Left kidney (tissue), 2 donors: ENCODE data around the gene FBLL1. TPM values are rescaled to one million over a fixed set of nuclear protein-coding genes. Genes with fewer than 3 reads are reported as not detected.
"Not testable (repeated sequence)": the region's sequence is repeated elsewhere in the genome, so short reads cannot be mapped to it uniquely, and the experiment has no call there.

Experiments used
- DNase-seq: peaks from one replicate; pipeline ENCODE4 v3.0.0-alpha.2; 2013
- polyA plus RNA-seq: library from polyadenylated mRNA; unstranded; fragments of 120-200 nt; gene quantifications from one replicate; pipeline ENCODE4 v1.2.1, GENCODE V29; 2013; ENCODE audit not compliant: insufficient read length

The FBLL1 gene
- polyA plus RNA-seq, 1 donor = 0.48 TPM

GRCh38 chr5:168550656-168551055 lies 21.6 kb downstream of the FBLL1 start:
- no peak for DNase-seq

DNA sequence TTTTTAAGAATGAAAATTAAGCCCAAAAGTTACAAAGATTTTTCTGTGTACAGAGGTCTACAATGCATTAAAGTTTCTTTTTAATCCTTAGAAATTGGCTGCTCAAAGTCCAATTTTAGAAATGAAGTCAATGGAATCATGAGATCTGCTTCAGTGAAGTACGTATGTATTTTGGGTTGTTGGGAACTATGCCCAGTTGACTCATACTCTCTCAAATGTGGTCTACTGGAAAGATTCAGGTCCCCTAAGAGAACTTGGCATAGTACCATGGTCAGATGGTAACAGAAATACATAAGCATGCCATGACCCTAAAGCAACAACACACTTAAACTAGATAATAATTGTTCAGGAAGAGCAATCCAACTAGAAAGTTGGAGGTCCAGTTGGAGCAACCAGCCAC lies 23.0 kb downstream of the FBLL1 start:
- DNase-seq = no peak

DNA sequence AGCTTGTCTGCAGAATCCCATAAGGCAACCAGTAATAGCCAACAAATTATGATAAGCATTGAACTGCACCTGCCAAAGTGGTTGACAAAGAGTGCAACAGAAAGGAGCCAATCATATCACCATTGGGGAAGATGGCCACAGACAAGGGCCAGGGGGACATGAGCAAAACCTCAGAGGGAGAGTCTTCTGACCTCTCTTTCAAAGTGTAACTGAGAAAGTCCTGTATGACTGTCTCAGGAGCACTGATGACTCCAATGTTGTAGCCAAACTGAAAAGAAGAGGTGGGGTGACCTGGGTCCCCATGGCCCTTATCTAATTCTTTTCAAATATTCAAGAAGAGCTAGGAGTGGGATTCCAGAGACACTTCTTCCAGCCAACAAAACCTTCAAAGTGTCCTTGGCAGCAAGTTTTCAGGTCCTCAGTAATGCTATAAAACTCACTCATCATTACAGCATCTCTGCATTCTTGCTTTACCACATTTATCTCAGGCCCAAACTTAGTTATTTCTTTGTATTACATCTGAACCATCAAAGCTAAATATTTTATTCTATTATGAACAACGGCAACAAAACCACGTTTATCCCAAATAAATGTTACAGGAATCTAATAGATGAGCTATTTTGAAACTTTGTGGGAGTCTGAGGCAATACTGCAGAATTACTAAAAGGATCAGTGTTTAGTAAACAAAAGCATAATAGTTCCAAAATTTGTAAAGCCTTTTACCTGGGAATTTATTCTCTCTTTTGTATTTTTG lies 24.4 kb downstream of the FBLL1 start:
- no peak for DNase-seq

DNA sequence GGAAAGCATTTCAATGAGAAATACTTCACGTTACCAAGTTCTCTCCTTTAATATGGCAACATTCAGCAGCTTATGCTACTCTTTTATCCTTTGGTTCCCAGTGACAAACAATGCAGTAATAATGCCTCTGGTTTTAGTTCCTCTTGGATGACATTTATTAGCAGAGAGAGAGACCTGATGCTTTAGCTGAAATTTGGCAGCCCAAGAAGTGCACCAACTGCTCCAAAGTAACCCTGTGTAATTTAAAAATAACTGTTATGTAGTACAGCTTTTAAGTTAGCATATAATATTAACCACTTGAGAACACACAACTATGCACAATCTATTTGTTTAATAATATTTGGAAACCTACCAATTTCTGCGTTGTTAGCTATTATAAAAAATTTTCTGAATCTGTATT lies 28.3 kb downstream of the FBLL1 start:
- no peak for DNase-seq

GRCh38 chr5:168562279-168562678 lies 33.2 kb downstream of the FBLL1 start:
- no peak for DNase-seq

- no peak for DNase-seq
Observed at GRCh38 chr5:168563959-168564358, 34.9 kb downstream of the FBLL1 start.

DNA sequence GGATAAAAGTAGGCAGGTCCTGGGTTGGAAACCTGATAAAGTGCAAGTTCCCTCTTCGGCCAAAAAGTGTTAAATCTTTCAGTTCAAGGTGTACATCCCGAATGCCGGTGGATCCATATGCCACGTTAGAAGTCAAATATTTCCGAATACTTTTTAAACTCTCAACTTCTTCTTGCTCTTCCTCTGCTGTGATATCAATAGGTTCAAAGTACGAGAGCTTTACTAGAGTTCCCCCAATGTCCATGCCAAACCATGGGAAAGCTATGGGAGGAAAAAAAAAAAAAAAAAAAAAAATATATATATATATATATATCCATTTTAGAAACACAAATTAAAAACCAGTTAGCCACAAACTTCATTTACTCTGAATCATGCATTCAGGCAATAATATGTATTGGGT lies 39.6 kb downstream of the FBLL1 start:
- no peak for DNase-seq

DNA sequence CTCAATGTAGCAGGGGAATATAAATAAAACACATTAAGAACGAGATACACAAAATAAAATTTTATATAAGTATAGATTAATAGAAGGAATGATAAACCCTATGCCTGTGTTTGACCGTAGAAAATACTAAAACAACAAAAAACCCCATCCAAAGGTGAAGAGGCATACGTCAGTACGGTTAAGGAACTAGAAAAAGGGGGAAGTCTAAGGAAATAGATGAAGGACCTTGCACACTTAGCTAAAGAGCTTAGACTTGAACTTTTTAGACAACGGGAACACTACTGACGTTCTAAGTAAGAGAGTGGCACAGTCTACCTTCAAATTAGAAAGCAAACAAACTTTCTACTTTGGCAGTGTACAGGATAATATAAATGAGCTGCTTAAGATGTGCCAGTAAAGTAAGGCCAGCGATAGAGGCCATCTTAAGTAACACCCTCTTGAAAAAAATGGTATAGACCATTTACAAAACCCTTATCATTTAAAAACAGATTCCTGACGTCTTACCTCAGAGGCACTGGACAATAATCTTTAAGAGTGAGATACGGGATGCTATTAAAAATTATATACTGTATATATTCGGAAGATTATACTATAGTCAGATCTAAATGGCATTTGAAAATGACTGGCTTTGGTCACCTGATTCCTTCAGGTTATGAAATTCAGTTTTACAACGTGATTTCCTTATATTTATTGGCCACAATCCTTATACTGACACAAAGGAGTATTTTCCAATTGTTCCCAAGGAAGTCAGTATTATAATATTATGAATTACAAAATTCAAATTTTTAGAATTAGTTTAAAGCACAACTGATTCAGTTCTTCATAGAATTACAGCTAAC lies 41.6 kb downstream of the FBLL1 start:
- no peak for DNase-seq

DNA sequence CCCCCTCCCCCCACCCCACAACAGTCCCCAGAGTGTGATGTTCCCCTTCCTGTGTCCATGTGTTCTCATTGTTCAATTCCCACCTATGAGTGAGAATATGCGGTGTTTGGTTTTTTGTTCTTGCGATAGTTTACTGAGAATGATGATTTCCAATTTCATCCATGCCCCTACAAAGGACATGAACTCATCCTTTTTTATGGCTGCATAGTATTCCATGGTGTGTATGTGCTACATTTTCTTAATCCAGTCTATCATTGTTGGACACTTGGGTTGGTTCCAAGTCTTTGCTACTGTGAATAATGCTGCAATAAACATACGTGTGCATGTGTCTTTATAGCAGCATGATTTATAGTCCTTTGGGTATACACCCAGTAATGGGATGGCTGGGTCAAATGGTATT lies 44.6 kb downstream of the FBLL1 start:
- DNase-seq = not testable (repeated sequence)

GRCh38 chr5:168574156-168574555 lies 45.1 kb downstream of the FBLL1 start:
- DNase-seq = not testable (repeated sequence)

- DNase-seq = no peak
Observed at GRCh38 chr5:168575391-168576372, 46.6 kb downstream of the FBLL1 start.

DNA sequence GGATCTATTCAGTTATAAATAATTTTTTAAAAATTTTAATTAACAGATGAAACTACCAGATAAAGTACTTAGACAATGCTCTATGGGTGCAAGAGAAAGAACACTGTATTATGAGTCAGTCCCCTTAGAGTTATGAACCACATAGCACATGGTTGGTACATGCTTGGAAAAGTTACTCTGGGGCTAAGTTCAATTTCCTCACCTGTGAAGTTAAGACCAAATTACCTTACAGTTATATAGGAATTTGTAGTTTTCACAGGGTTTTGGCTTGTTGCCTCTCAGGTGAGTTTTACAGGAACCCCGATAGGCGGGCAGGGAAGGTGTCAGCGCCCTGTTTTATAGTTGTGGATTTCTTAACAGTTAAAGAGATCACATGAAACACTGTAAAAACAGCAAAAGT lies 48.9 kb downstream of the FBLL1 start:
- DNase-seq = no peak

DNA sequence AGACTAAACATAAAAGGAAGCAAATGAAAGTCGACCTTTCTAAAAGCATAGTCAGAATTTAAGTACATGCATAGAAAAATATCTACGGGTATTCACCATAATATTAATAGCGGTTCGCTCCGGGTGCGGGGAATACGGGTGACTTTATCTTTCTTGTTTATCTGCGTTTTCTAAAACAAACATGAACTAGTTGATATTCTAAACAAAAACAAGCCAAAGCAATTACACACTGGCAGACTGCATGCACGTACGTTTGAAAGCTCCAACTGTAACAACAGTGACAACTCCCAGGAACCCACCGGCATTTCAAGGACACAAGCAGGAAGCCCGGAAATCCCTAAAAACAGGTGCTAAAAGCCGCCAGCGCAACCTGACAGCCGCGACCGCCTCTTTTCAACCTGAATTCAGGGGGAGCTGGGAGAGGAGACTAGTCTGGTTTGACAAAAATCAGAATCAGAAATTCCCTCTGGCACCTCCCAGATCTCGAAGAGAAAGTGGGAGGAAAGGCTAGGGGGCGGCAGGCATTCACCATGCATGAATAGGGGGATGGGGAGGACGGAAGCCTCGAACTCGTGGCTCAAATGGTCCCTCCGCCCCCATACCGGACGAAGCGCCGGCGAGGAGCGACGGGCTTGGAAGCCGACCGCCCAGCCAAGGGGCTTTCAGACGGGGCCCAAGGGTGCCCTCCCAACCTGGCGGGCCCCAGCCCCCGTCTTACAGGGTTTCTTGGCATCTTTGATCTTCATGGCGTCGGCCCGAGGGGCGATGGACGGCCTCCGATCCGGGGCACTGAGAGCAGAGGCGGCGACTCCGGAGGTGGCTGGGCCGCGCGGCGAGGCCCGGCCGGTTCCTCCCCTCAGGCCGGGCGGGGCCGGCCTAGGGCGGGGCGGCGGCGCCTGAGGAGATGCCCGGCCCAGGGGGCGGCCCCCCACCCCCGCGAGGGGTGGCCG lies 49.7 kb downstream of the FBLL1 start, which contains the start of gene PANK3:
TSS of gene PANK3 (minus strand) at position 831 of the 950 bp plus-strand sequence. CDS start at position 746, 85 bp downstream.
- DNase-seq = peak; percentile 65

- DNase-seq = peak; percentile 97
Observed at GRCh38 chr5:168579488-168580226, 50.6 kb downstream of the FBLL1 start.

DNA sequence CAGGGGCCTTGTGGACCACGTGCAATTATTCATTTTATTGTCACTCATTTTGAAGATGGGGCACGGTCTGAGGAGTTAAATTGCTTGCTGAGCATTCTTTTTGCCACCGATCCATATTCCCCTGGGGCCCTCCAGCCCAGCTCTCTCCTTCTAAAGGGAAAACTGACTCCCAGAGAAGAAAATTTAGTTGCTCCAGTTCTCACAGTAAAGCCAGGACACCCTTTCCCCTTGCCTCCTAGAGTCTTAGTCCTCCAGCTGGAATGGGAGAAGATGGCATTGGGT lies 51.1 kb downstream of the FBLL1 start:
- no peak for DNase-seq

Other genes with a start within 250 kb of the FBLL1 start
- gene WWC1, start 237.7 kb upstream of the FBLL1 start, polyA plus RNA-seq = 80.0 TPM
- 102 TPM for gene RARS1, start 42.8 kb upstream of the FBLL1 start, polyA plus RNA-seq
- 78.6 TPM for gene PANK3, start 50.1 kb downstream of the FBLL1 start, polyA plus RNA-seq